HL-60 (cell line): Measurements from ENCODE around the gene GFPT1.

Source experiments
- GABPA ChIP-seq: IDR thresholded peaks from 2 replicates; pipeline ENCODE4 v1.6.1; 2012; ENCODE audit warnings: low read depth
- POLR2AphosphoS5 ChIP-seq: IDR thresholded peaks from 2 replicates; pipeline ENCODE4 v1.6.1; 2012; ENCODE audit warnings: low read depth
- REST ChIP-seq: IDR thresholded peaks from 2 replicates; pipeline ENCODE4 v1.6.1; 2012; ENCODE audit warnings: low read depth; ENCODE audit not compliant: insufficient replicate concordance
- SPI1 ChIP-seq: IDR thresholded peaks from 2 replicates; pipeline ENCODE4 v1.6.1; 2012; ENCODE audit warnings: low read depth, mild to moderate bottlenecking, borderline replicate concordance
- TF ChIP-seq, protein P1 (sequence below): IDR thresholded peaks from one replicate; pipeline ENCODE4 v1.5.1; 2011; ENCODE audit warnings: low read length, control low read depth, inconsistent platforms; ENCODE audit not compliant: insufficient read depth

DNA sequence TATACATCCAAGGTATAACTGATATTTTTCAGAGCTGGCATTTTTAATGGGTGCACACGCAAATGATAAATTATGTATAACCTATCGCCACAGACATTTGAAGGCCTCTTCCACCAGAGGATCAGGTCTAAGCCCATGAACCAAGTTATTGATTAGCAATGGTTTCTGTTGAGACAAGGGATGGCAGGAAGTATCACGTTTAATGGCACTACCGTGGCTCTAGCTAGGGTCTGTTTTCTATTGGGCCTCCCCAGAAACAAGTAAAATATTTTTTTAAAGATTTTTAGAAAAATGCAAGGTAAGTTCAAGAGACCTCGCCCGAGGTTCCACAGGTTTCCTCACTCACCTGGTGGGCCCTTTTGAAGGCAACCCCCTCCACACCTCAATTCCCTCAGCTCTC lies 667 bp downstream of the GFPT1 start:
- TF ChIP-seq GABPA (no peak), POLR2AphosphoS5 (no peak), SPI1 (no peak), REST (no peak)
- TF ChIP-seq, protein P1, sequence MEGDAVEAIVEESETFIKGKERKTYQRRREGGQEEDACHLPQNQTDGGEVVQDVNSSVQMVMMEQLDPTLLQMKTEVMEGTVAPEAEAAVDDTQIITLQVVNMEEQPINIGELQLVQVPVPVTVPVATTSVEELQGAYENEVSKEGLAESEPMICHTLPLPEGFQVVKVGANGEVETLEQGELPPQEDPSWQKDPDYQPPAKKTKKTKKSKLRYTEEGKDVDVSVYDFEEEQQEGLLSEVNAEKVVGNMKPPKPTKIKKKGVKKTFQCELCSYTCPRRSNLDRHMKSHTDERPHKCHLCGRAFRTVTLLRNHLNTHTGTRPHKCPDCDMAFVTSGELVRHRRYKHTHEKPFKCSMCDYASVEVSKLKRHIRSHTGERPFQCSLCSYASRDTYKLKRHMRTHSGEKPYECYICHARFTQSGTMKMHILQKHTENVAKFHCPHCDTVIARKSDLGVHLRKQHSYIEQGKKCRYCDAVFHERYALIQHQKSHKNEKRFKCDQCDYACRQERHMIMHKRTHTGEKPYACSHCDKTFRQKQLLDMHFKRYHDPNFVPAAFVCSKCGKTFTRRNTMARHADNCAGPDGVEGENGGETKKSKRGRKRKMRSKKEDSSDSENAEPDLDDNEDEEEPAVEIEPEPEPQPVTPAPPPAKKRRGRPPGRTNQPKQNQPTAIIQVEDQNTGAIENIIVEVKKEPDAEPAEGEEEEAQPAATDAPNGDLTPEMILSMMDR = no peak
